NCI-H1436 (cell line): ENCODE measurements around the gene UQCR11.

Experiments
- DNase-seq: peaks from one replicate; lab custom pipeline; 2025; lab: John Stamatoyannopoulos, UW

UQCR11 gene

DNA sequence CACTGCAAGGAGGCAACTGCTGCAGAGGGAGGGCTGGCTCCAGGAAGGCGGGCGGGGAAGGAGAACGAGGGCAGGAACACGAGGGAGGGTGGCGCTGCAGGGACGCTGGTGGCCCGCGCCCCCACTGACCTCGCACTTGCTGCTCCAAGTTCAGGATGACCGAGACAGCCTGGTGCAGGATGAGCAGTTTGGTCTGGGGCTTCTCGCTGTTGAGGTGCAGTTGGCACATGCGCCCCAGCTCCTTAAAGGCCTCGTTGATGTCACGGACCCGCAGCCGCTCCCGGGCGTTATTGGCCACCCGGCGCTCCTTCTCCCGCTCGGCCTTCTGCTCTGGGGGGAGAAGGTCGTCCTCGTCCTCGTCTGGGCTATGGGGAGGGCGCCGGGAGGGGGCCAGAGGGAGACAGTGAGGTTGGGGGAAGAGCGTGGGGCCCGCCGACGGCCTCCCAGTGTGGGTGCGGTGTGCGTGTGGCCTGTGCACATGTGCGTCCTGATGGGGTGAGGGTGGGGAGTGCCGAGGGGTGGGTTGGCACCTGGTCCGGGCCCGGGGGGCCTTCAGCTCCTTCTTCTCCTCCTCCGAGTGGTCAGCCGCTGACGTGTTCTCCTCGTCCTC, 10.0 kb upstream of the UQCR11 start:
- no peak for DNase-seq

DNA sequence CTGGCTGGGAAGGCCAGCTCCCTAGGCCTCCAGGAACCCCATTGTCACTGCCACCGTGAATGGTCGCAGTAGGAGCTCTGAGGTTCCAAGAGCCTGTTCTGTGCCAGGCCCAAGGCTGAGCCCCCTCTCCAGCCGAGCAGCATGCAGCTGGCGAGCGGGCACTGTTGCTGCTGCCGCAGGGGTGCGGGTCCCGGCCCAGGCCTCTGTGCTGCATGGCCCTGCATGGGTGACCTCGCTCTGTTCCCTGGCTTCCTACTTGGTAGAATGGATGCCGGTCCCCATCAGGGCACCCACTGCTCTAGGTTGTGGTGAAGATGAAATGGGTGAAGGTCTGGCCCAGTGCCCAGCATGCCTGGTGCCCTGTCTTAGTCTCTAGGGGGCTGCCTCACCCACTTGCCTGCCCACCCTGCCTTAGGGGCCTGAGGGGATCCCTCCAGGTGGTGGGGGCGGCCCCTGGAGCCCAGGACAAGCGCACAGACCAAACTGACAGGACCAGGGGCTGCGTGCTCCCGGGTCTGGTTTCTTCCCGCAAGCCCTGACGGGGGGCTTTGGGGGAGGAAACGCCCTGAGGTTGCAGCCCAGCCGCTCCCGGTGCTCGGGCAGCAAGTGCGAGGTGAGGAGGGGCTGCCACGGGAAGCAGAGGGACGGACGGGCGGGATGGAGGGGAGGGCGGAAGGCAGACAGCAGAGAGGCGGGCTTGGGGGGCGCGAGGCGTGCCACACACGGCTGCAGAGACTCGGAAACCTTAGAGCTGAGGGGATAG, 8.7 kb upstream of the UQCR11 start:
- no peak for DNase-seq

DNA sequence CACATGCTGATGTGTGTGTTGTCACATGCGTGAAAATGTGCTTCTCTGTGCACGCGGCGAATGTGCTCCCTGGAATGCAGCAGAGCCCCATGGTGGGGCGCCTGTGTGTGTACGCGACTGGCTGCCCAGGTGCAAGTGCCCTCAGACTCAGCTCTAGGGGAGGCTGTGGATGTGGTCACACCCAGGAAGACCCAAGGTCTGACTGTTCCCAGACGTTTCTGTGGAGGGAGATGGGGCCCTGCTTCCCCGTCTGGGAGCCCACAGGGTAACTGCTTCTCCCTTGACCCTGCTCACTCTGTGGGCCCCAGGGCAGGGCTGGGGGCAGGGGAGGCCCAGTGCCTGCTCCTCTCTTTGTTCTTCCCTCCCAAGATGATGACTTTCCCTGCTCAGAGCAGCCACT, 7.9 kb upstream of the UQCR11 start:
- DNase-seq, result no peak

- no peak for DNase-seq
These were observed 7.1 kb upstream of the UQCR11 start for GRCh38 chr19:1612114-1613086.

DNA sequence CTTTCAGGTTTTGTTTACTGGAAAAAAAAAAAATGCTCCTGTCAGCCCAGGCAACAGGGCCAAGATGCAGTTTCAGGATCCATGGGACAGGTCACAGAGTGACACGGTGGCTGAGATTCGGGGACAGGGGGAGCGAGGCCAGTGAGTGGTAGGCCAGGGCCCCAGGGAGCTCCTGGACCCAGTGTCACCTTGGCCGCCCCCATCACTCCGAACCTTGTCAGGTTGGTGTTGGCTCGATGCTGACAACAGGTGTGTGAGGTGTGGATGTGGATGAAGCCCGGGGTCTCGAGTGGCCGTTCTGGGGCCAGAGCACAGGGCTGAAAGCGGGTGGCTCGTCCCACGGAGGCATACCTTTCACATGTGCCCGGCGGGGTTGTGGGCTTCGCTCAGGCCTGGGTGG, 6.1 kb upstream of the UQCR11 start:
- no peak for DNase-seq

GRCh38 chr19:1610579-1610978, 5.3 kb upstream of the UQCR11 start:
- DNase-seq, result no peak

- DNase-seq, result no peak
These were observed 4.6 kb upstream of the UQCR11 start for GRCh38 chr19:1609680-1610474.

DNA sequence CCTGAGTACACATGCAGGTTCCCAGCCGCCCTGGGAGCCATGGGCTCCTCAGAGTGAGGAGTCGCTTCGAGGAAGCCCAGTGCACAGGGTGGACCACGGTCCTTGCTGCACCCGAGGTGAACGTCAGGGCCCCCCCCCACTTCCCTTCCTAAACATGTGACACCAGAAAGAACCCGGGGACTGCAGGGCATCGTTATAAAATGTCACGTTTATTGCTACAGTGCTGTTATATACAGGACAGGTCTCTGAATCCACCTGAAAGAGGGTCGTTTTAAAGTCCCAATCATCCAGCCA, 3.8 kb upstream of the UQCR11 start:
- DNase-seq, result no peak

- DNase-seq, result no peak
These were observed 3.3 kb upstream of the UQCR11 start for GRCh38 chr19:1608359-1609102.

- no peak for DNase-seq
These were observed 933 bp upstream of the UQCR11 start for GRCh38 chr19:1606138-1606651.

- no peak for DNase-seq
These were observed 3.1 kb downstream of the UQCR11 start for GRCh38 chr19:1602091-1602707.

GRCh38 chr19:1601613-1602064, 3.6 kb downstream of the UQCR11 start:
- DNase-seq, result no peak

- no peak for DNase-seq
These were observed 5.8 kb downstream of the UQCR11 start for GRCh38 chr19:1599460-1599846.

GRCh38 chr19:1598777-1599459, 6.3 kb downstream of the UQCR11 start:
- no peak for DNase-seq

DNA sequence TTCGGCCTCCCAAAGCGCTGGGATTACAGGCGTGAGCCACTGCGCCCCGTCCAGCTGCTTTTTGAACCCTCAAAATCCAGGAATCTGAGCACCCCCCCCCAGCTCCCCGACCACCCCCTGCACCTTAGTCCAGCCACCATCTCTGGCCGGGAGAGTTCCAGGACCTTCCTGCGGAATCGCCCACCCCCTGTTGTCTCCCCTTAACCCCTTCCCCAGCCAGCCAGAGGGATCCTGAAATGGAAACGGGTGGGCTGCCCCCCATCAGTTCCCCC, 11.8 kb downstream of the UQCR11 start:
- no peak for DNase-seq

DNA sequence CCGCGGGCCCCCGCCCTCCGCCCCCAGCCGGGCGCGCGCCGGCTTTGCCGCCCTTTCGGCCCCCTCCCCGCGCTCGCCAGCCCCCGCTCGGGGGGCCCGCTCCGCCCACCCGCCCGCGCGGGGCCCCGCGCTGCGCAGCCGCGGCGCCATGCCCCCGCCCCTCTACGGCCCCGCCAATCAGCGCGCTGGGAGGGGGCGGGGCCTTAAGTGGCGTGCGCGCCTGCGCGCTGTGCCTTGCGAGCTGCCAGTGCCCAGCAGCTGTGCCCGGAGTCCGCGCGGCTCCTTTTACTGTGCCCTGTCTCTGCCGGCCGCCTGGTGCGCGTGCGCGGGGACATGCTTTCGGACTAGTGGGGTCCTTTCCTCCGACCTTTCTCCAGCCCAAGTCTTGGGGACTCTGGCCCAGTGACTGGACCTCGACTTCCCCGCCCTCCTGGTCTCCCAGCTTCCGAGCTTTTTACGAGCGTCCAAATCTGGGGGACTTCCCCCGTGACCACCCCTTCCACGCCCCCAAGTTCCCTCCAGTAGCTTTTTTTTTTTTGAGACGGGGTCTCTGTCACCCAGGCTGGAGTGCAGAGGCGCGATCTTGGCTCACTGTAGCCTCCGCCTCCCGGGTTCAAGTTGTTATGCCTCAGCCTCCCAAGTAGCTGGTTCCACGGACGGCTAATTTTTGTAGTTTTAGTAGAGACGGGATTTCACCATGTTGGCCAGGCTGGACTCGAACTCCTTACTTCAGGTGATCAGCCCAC, 12.3 kb downstream of the UQCR11 start, which contains the start of gene MBD3:
Gene MBD3 (minus strand): TSS at position 111 of the 746 bp plus-strand sequence. CDS start 234 bp downstream, outside the sequence.
- DNase-seq, result peak; percentile 84

DNA sequence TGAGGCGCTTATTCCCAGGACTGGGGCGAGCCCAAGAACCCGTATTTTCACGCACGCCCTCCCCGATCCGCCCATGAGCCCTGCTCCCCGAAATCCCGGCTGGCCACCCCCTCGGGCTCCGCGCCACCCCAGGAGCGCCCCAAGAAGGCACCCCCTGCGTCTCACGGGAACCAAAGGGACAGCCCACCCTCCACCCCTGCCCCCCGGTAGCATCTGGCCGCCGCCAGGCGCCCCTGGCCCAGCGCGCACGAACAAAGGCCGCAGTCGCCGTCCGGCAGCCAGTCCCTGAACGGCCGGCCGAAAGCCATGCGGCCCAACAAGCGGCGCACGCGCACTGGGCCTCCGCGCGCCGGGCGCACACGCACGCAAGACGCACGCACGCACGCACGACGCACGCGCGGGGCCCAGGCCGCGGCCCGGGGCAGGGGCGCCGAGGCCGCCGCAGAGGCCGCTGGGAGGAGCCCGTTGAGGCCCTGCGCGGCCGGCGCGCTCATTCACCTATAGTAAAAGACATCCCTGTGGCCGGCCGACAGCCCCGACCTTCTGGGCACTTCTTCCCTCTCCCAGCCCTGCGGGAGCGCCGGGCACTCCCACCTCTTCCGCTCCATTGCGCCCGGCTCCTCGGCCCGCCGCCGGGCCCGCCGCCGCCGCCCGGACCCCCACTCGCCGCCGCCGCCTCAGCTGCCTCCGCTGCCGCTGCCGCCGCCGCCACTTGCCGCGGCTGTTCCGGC, 13.1 kb downstream of the UQCR11 start:
- peak; percentile 82 for DNase-seq

DNA sequence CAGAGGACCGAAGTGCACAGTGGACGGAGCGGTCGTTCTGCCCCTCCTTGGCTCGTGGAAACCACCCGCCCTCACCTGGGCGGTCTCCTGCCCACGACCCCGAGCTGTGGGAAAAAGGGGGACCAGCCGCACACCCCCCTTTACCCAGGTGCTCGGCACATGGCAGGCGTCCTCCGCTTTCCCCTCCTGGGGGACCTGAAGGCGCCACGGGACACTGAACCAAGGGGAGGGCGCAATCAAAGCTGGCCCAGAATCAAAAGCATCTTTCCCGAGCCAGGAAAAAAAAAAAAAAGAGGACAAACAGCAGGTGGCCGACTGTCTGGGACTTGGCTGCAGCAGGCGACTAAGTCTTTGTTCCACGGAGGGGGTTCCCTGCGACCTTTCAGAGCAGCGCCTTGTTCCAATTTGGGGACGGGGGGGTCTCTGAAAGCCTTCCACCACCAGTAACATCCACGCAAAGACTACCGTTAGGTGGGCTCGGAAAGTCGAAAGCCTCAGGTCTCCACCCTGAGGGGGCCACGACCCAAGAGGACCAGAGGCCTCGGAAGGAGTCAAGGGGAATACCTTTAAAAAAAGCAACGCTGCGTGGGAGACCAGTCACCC, 13.7 kb downstream of the UQCR11 start:
- no peak for DNase-seq
